GM12801 (cell line): Measurements from ENCODE around the gene BEGAIN.

ENCODE experiments used
- CTCF ChIP-seq: IDR thresholded peaks from one replicate; pipeline ENCODE4 v1.5.1; 2011; ENCODE audit warnings: control low read depth; ENCODE audit not compliant: insufficient read length; ENCODE audit errors: extremely low read depth

Gene BEGAIN

GRCh38 chr14:100548295-100548655 is 38.9 kb downstream of the BEGAIN start:
- no peak for TF ChIP-seq CTCF

- no peak for TF ChIP-seq CTCF
Observed at GRCh38 chr14:100547633-100548294, 39.5 kb downstream of the BEGAIN start.

GRCh38 chr14:100546051-100546443 is 41.2 kb downstream of the BEGAIN start:
- no peak for TF ChIP-seq CTCF

GRCh38 chr14:100545359-100545758 is 41.9 kb downstream of the BEGAIN start:
- TF ChIP-seq CTCF = no peak

- no peak for TF ChIP-seq CTCF
Observed at GRCh38 chr14:100544506-100545141, 42.6 kb downstream of the BEGAIN start.

- no peak for TF ChIP-seq CTCF
Observed at GRCh38 chr14:100543471-100544455, 43.5 kb downstream of the BEGAIN start.

- TF ChIP-seq CTCF = no peak
Observed at GRCh38 chr14:100542619-100543205, 44.5 kb downstream of the BEGAIN start.
